ENCODE results near the gene ANKHD1. TPM values are rescaled to one million over a fixed set of nuclear protein-coding genes. Genes with fewer than 3 reads are reported as not detected.

Gene ANKHD1
- total and polyA plus RNA-seq, 4 donors, result 33.2 to 116 (median 60.1) TPM

GRCh38 chr5:140498591-140498990 lies 97.0 kb downstream of the ANKHD1 start:
- no peak overlapping the region for H3K27ac ChIP-seq (ENCODE audit: low read depth in 1 of 2, low read length in 2 of 2)
- H3K36me3 ChIP-seq (ENCODE audit: control insufficient read depth in 4 of 4, insufficient read depth in 3 of 4, low read depth in 1 of 4, low read length in 3 of 4), result peaks cover 1 to 12% (median 8%) of the 10 kb centered on the region in 4 donors

GRCh38 chr5:140502834-140503233 lies 101.2 kb downstream of the ANKHD1 start:
- DNase-seq (ENCODE audit: low spot score), result no peak
- WGBS, result 96% methylated on average over 2 of the region's 2 CpGs
- no peaks in the 10 kb centered on the region for H3K9me3 ChIP-seq (ENCODE audit: control insufficient read depth in 4 of 4, low read length in 3 of 4)
- no peak for TF ChIP-seq FOXA2 (IDR thresholded peaks at IDR 0.05)
- no peak for TF ChIP-seq GABPA (IDR thresholded peaks at IDR 0.05 in 1 of 2, conservative IDR thresholded peaks at IDR 0.05 in 1 of 2)
- no peak for TF ChIP-seq HNF4G (IDR thresholded peaks at IDR 0.05)
- no peak for TF ChIP-seq SP1 (IDR thresholded peaks at IDR 0.05)
- TF ChIP-seq FOXA1 (IDR thresholded peaks at IDR 0.05), result no peak
- no peak for TF ChIP-seq JUND (IDR thresholded peaks at IDR 0.05)
- TF ChIP-seq ATF3 (IDR thresholded peaks at IDR 0.05), result no peak
- no peak for TF ChIP-seq TAF1 (conservative IDR thresholded peaks at IDR 0.05)
- no peak for TF ChIP-seq NR2F2 (IDR thresholded peaks at IDR 0.05)
- H3K27ac ChIP-seq (ENCODE audit: low read depth in 1 of 2, low read length in 2 of 2), result no peak overlapping the region
- peaks cover 0 to 11% (median 6%) of the 10 kb centered on the region in 4 donors for H3K4me1 ChIP-seq (ENCODE audit: control insufficient read depth in 4 of 4, insufficient read depth in 4 of 4, low read length in 3 of 4)
- H3K9ac ChIP-seq (ENCODE audit: low read depth in 1 of 2, low read length in 2 of 2), result no peak overlapping the region
- H3K27me3 ChIP-seq (ENCODE audit: control insufficient read depth in 4 of 4, insufficient read depth in 4 of 4, low read length in 3 of 4), result no peaks in the 10 kb centered on the region
- H3K4me3 ChIP-seq (ENCODE audit: low read depth in 1 of 3, low read length in 3 of 3), result no peak overlapping the region
- peaks cover 5 to 27% (median 25%) of the 10 kb centered on the region in 4 donors for H3K36me3 ChIP-seq (ENCODE audit: control insufficient read depth in 4 of 4, insufficient read depth in 3 of 4, low read depth in 1 of 4, low read length in 3 of 4)

More at GRCh38 chr5:140498591-140498990, 97.0 kb downstream of the ANKHD1 start:
- Histone ChIP-seq H3K9ac (ENCODE audit: low read depth in 1 of 2, low read length in 2 of 2) (no peak overlapping the region), H3K4me3 (ENCODE audit: low read depth in 1 of 3, low read length in 3 of 3) (no peak overlapping the region), H3K27me3 (ENCODE audit: control insufficient read depth in 4 of 4, insufficient read depth in 4 of 4, low read length in 3 of 4) (no peaks in the 10 kb centered on the region), H3K4me1 (ENCODE audit: control insufficient read depth in 4 of 4, insufficient read depth in 4 of 4, low read length in 3 of 4) (peaks cover 0 to 26% (median 8%) of the 10 kb centered on the region in 4 donors), H3K9me3 (ENCODE audit: control insufficient read depth in 4 of 4, low read length in 3 of 4) (no peaks in the 10 kb centered on the region)
- DNase-seq (ENCODE audit: low spot score), result no peak
- 90% methylated on average over 1 of the region's 1 CpG for WGBS
- TF ChIP-seq SP1 (IDR thresholded peaks at IDR 0.05), result no peak
- TF ChIP-seq CTCF (IDR thresholded peaks at IDR 0.05; ENCODE audit: low read depth, low read length, missing input control), result no peak
- no peak for TF ChIP-seq FOXA1 (IDR thresholded peaks at IDR 0.05)
- TF ChIP-seq HNF4A (conservative IDR thresholded peaks at IDR 0.05), result no peak

GRCh38 chr5:140509898-140510297 lies 108.3 kb downstream of the ANKHD1 start:
- 67% methylated on average over 4 of the region's 4 CpGs for WGBS
- Histone ChIP-seq H3K36me3 (ENCODE audit: control insufficient read depth in 4 of 4, insufficient read depth in 3 of 4, low read depth in 1 of 4, low read length in 3 of 4) (peaks cover 15 to 63% (median 50%) of the 10 kb centered on the region in 4 donors), H3K9me3 (ENCODE audit: control insufficient read depth in 4 of 4, low read length in 3 of 4) (no peaks in the 10 kb centered on the region), H3K9ac (ENCODE audit: low read depth in 1 of 2, low read length in 2 of 2) (no peak overlapping the region), H3K4me1 (ENCODE audit: control insufficient read depth in 4 of 4, insufficient read depth in 4 of 4, low read length in 3 of 4) (peaks cover 0 to 7% (median 5%) of the 10 kb centered on the region in 4 donors), H3K27ac (ENCODE audit: low read depth in 1 of 2, low read length in 2 of 2) (no peak overlapping the region), H3K27me3 (ENCODE audit: control insufficient read depth in 4 of 4, insufficient read depth in 4 of 4, low read length in 3 of 4) (no peaks in the 10 kb centered on the region), H3K4me3 (ENCODE audit: low read depth in 1 of 3, low read length in 3 of 3) (no peak overlapping the region)
- DNase-seq (ENCODE audit: low spot score), result no peak
- TF ChIP-seq SP1 (IDR thresholded peaks at IDR 0.05), result no peak
- TF ChIP-seq GABPA (IDR thresholded peaks at IDR 0.05 in 1 of 2, conservative IDR thresholded peaks at IDR 0.05 in 1 of 2), result no peak
- no peak for TF ChIP-seq FOXA2 (IDR thresholded peaks at IDR 0.05)
- no peak for TF ChIP-seq FOXA1 (IDR thresholded peaks at IDR 0.05)
- no peak for TF ChIP-seq RAD21 (IDR thresholded peaks at IDR 0.05)
- TF ChIP-seq ZBTB33 (IDR thresholded peaks at IDR 0.05), result no peak
- no peak for TF ChIP-seq CTCF (IDR thresholded peaks at IDR 0.05; ENCODE audit: low read depth, low read length, missing input control)
- TF ChIP-seq HNF4A (conservative IDR thresholded peaks at IDR 0.05), result no peak
- no peak for TF ChIP-seq REST (IDR thresholded peaks at IDR 0.05)
- no peak for TF ChIP-seq MAX (IDR thresholded peaks at IDR 0.05)
- no peak for TF ChIP-seq NR2F2 (IDR thresholded peaks at IDR 0.05)
- TF ChIP-seq YY1 (IDR thresholded peaks at IDR 0.05), result no peak
- TF ChIP-seq ATF3 (IDR thresholded peaks at IDR 0.05), result no peak
- no peak for TF ChIP-seq JUND (IDR thresholded peaks at IDR 0.05)
- no peak for TF ChIP-seq HNF4G (IDR thresholded peaks at IDR 0.05)
